ENCODE measurements around the gene TBC1D22A. TPM values are rescaled to one million over a fixed set of nuclear protein-coding genes. Genes with fewer than 3 reads are reported as not detected.

The TBC1D22A gene
- total RNA-seq, 1 donor from 2014 or later: 15.3 TPM

- no peak for DNase-seq (ENCODE audit: low read depth in 2 of 2)
Observed at GRCh38 chr22:46857142-46857884, 94.9 kb downstream of the TBC1D22A start.

- DNase-seq (ENCODE audit: low read depth in 2 of 2): no peak
Observed at GRCh38 chr22:46857885-46858143, 95.4 kb downstream of the TBC1D22A start.

DNA sequence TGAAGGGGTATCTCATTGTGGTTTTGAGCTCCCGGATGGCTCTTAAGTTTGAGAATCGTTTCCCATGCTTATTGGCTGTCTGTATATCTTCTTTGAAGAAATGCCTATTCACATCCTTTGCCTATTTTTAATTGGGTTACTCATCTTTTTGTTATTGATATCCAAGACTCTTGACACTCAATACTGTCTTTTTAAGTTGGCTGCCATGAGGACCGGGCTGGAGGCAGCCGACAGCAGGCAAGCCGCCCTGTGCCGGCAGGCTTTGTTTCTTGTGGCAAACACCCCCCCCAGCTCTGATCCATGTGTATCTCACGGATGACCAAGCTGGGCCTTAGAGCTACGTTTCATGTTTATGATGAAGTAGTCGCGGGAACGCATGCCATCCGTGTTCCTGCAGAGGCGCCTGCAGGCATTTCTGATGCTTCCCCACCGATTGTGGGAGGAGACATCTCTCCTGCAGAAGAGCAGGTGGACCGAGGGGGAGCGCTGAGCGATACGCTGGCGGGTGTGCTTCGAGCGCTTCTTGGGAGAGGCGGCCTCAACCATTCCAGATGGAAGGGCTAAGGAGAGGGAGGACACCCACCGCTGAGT, 95.8 kb downstream of the TBC1D22A start:
- no peak for DNase-seq (ENCODE audit: low read depth in 2 of 2)

GRCh38 chr22:46860562-46860961, 98.1 kb downstream of the TBC1D22A start:
- DNase-seq (ENCODE audit: low read depth in 2 of 2): no peak

GRCh38 chr22:46861468-46862367, 99.3 kb downstream of the TBC1D22A start:
- no peak for DNase-seq (ENCODE audit: low read depth in 2 of 2)

GRCh38 chr22:46862418-46863324, 100.2 kb downstream of the TBC1D22A start:
- DNase-seq (ENCODE audit: low read depth in 2 of 2): no peak

GRCh38 chr22:46863794-46864193, 101.3 kb downstream of the TBC1D22A start:
- no peak for DNase-seq (ENCODE audit: low read depth in 2 of 2)

DNA sequence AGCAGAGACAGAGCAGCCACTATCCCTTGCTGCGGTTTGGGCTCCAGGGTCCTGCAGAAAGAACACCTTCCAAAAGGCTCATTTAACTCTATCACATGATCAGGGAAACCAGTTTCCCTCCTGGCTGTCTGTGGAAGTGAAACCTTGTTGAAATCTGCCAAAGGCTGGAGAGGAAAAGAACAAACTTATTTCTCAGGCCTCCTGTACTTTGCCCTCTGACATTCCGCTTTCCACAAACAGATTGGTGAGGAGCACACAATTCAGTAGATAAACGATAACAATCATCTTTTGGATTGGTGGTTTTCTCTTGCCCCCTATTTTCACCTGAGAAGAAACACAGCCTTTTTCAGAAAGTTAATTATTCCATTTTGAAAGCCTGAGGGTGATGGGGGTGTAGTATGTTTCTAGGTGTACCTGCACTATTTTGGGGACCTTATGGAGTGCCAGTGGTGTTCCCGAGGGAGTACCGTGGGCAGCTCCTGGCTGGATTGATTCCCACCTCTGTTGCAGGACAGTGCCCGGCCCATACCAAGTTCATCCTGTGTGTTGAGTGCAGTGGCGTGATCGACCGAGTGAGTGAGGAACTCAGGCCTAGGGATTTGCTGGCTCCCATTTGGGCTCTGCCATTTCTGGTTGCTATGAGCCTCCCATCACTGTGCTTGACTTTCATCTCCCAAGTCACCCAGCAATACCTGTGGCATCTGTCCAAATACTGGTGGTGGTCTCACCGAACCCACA, 102.0 kb downstream of the TBC1D22A start:
- DNase-seq (ENCODE audit: low read depth in 2 of 2): peak in 1 of 2 donors; percentile 19

GRCh38 chr22:46865052-46865434, 102.6 kb downstream of the TBC1D22A start:
- no peak for DNase-seq (ENCODE audit: low read depth in 2 of 2)

- DNase-seq (ENCODE audit: low read depth in 2 of 2): no peak
Observed at GRCh38 chr22:46865642-46866041, 103.2 kb downstream of the TBC1D22A start.

DNA sequence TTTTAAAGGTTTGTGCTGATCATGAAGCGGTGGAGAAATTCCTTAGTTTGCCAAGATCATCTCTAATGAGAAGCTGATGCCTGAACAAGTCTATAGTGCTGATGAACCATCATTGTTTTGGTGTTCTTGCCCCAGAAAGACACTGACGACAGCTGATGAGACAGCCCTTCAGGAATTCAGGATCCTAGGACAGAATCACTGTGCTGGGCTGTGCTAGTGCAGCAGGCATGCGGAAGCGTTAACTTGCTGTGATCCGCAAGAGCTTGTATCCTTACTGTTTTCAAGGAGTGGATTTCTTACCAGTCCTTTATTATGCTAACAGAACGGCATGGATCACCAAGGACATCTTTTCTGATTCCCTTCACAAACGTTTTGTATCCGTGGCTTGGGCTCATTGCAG, 104.1 kb downstream of the TBC1D22A start:
- peak in 1 of 2 donors; percentile 61 for DNase-seq (ENCODE audit: low read depth in 2 of 2)

- DNase-seq (ENCODE audit: low read depth in 2 of 2): no peak
Observed at GRCh38 chr22:46867106-46867505, 104.7 kb downstream of the TBC1D22A start.

GRCh38 chr22:46869329-46869728, 106.9 kb downstream of the TBC1D22A start:
- DNase-seq (ENCODE audit: low read depth in 2 of 2): no peak

DNA sequence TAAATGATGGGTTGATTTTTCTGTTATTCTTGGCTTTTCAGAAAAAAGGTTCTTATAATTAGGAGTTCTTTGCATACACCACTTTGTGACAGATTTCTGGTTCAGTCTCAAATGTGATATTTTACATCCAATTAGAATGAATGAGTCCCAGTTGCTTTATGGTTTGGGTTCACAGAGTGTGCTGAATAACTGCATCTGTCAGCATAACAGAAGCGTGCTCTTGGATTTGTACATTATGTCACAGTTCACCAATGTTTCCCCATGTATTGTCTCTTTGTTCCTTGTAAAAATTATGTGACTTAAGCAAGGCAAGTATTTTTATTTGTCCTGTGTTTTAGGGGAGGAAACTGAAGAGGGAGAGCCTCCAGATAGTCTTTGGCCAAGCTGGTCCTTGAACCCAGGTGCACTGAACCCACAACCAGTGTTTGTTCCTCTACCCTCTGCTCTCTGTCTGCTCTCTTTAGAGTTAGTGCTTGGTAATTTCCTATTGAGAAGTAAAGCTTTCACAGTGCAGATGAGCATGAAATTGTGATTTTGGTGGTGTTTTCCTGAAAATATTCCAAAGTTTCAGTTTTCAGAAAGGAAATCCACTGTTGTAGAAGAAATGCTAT, 107.5 kb downstream of the TBC1D22A start:
- no peak for DNase-seq (ENCODE audit: low read depth in 2 of 2)

GRCh38 chr22:46871826-46872225, 109.4 kb downstream of the TBC1D22A start:
- no peak for DNase-seq (ENCODE audit: low read depth in 2 of 2)

- no peak for DNase-seq (ENCODE audit: low read depth in 2 of 2)
Observed at GRCh38 chr22:46875089-46875488, 112.6 kb downstream of the TBC1D22A start.

- DNase-seq (ENCODE audit: low read depth in 2 of 2): peak in 1 of 2 donors; percentile 31
Observed at GRCh38 chr22:46876357-46876934, 114.0 kb downstream of the TBC1D22A start.

- DNase-seq (ENCODE audit: low read depth in 2 of 2): peak; percentile 17 to 62
Observed at GRCh38 chr22:46878191-46878948, 115.9 kb downstream of the TBC1D22A start.

- no peak for DNase-seq (ENCODE audit: low read depth in 2 of 2)
Observed at GRCh38 chr22:46879083-46879482, 116.6 kb downstream of the TBC1D22A start.

Measured in lung microvascular endothelial cell (primary cell).